AG09319 (cell line): ENCODE results near the gene ASTN2.

ENCODE experiments used
- DNase-seq: peaks from one replicate; pipeline ENCODE4 v3.0.0-alpha.2; 2010; ENCODE audit warnings: low read depth; ENCODE audit errors: extremely low read depth
- CTCF ChIP-seq: IDR thresholded peaks from 2 replicates; pipeline ENCODE4 v1.5.1; 2011; ENCODE audit warnings: low read depth, mild to moderate bottlenecking, inconsistent platforms, low read length, moderate library complexity

The ASTN2 gene

GRCh38 chr9:116381350-116381749 is 1033.5 kb downstream of the ASTN2 start:
- no peak for TF ChIP-seq CTCF

GRCh38 chr9:116380496-116380995 is 1034.3 kb downstream of the ASTN2 start:
- DNase-seq, result no peak
- TF ChIP-seq CTCF, result no peak

More at GRCh38 chr9:116381350-116381749, 1033.5 kb downstream of the ASTN2 start:
- DNase-seq, result no peak

DNA sequence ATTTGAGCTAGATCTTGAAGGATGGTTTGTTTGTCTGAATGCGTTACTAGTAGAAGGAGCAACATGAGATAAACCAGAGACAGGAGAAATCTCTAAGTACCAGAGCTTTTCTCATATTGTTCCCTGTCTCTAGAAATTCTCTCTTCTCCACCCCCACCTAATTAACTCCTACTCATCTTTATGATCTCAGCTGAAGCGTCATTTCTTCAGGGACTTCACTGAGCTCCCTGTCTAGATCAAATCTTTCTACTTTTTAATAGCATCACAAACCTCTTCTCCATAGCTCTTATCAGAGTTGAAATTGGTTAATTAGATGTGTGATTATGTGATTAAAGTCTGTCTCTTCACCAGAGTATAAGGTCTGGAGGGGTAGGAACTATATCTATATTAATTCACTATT is 1035.0 kb downstream of the ASTN2 start:
- no peak for DNase-seq
- no peak for TF ChIP-seq CTCF

- no peak for DNase-seq
Observed at GRCh38 chr9:116378873-116379272, 1036.0 kb downstream of the ASTN2 start.

DNA sequence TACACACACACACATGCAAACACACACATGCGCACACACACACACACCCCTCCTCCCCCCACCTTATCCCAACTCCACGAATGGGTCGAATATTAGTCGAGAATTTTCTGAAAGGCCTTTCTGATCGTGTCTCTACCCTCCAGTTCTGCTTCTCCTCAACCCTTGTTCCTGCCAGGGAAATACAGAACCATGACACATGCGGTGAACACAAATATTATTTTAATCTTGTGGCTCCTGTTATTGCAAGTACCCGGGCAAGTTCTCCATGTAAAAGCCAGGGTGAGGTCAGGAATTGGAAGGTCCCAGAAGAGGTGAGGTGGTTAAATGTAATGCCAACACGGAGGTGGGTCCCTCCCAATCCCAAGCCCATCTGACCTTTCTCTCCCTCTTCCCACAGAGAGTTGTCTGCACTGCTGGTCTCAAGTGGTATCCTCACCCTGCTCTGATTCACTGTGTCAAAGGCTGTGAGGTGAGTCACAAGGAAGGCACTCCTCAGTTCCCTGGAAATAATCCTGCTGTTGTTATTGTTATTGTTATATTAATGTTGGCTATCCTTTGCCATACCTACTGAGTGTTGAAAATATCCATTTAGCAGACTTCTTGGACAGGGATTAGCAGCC is 1037.6 kb downstream of the ASTN2 start:
- TF ChIP-seq CTCF, result no peak
- DNase-seq, result no peak

More at GRCh38 chr9:116378873-116379272, 1036.0 kb downstream of the ASTN2 start:
- no peak for TF ChIP-seq CTCF
